AG04450 (cell line): ENCODE measurements around the gene FBXW4. TPM values are rescaled to one million over a fixed set of nuclear protein-coding genes. Genes with fewer than 3 reads are reported as not detected.

ENCODE experiments used
- CTCF ChIA-PET: fragments of 300-600, 350-600 bp; formaldehyde crosslinking; extraction: SDS; loops from one replicate; lab custom pipeline; 2022; ENCODE audit warnings: antibody characterized with exemption, inconsistent platforms; lab: Charles Lee
- POLR2A ChIA-PET: fragments of 350-600 bp; formaldehyde crosslinking; extraction: SDS; loops from one replicate; lab custom pipeline; 2021; ENCODE audit warnings: antibody characterized with exemption, inconsistent platforms; lab: Yijun Ruan, JAX
- DNase-seq: peaks from one replicate; pipeline ENCODE4 v3.0.0-alpha.2; 2011; ENCODE audit warnings: low read depth, low spot score
- H3K27ac ChIP-seq: one replicate; pipeline ENCODE4 v1.5.1; 2012; ENCODE audit warnings: low read depth, low read length, control low read depth
- H3K27me3 ChIP-seq: one replicate; pipeline ENCODE4 v1.6.0; 2012; ENCODE audit warnings: low read length; ENCODE audit not compliant: control insufficient read depth, insufficient read depth
- H3K4me3 ChIP-seq: 2 replicates; pipeline ENCODE4 v1.5.1; 2011; ENCODE audit warnings: mild to moderate bottlenecking, low read depth, low read length, control low read depth
- H3K9me3 ChIP-seq: 2 replicates; pipeline ENCODE4 v1.5.1; 2012; ENCODE audit warnings: low read length; ENCODE audit not compliant: control insufficient read depth, insufficient read depth
- polyA plus RNA-seq: library from polyadenylated mRNA; depleted of rRNA; stranded (reverse); fragments of >200 nt; gene quantifications from 2 replicates; pipeline ENCODE4 v1.2.3, GENCODE V29; 2011
- TF ChIP-seq, protein P1 (sequence below): IDR thresholded peaks from 2 replicates; pipeline ENCODE4 v1.5.1; 2011; ENCODE audit warnings: low read depth, low read length, control low read depth, inconsistent platforms

Gene FBXW4
- polyA plus RNA-seq, 1 experiment: 18.3 TPM

DNA sequence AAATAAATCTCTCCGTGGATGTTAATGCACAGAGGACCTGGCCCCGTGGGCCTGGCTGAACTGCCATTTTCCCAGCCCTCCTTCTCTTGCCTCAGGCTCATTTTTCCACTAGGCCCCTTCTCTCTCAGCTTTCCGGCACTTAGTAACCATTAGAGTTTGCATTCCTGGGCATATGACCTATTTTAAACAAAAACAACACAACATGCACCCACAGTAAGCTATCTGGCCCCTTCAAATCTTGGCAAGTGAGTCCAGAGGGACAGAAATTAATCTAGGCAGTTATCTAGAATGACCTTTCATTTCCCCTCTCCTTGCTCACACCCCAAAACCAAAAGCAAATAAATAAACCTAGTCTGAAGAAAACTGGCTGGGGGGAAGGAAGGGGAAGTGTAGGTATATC is 11.7 kb downstream of the FBXW4 start:
- Histone ChIP-seq H3K27ac (no peak overlapping the region), H3K9me3 (no peaks in the 10 kb centered on the region), H3K4me3 (no peak overlapping the region), H3K27me3 (no peaks in the 10 kb centered on the region)
- TF ChIP-seq, protein P1, sequence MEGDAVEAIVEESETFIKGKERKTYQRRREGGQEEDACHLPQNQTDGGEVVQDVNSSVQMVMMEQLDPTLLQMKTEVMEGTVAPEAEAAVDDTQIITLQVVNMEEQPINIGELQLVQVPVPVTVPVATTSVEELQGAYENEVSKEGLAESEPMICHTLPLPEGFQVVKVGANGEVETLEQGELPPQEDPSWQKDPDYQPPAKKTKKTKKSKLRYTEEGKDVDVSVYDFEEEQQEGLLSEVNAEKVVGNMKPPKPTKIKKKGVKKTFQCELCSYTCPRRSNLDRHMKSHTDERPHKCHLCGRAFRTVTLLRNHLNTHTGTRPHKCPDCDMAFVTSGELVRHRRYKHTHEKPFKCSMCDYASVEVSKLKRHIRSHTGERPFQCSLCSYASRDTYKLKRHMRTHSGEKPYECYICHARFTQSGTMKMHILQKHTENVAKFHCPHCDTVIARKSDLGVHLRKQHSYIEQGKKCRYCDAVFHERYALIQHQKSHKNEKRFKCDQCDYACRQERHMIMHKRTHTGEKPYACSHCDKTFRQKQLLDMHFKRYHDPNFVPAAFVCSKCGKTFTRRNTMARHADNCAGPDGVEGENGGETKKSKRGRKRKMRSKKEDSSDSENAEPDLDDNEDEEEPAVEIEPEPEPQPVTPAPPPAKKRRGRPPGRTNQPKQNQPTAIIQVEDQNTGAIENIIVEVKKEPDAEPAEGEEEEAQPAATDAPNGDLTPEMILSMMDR: no peak
- POLR2A ChIA-PET: no interaction called here
- no peak for DNase-seq
- CTCF ChIA-PET: interaction anchor here (0.9 kb wide), 1 partner anchor 98 kb away, joined by 4 read pairs; no protein-coding TSS in a partner anchor

DNA sequence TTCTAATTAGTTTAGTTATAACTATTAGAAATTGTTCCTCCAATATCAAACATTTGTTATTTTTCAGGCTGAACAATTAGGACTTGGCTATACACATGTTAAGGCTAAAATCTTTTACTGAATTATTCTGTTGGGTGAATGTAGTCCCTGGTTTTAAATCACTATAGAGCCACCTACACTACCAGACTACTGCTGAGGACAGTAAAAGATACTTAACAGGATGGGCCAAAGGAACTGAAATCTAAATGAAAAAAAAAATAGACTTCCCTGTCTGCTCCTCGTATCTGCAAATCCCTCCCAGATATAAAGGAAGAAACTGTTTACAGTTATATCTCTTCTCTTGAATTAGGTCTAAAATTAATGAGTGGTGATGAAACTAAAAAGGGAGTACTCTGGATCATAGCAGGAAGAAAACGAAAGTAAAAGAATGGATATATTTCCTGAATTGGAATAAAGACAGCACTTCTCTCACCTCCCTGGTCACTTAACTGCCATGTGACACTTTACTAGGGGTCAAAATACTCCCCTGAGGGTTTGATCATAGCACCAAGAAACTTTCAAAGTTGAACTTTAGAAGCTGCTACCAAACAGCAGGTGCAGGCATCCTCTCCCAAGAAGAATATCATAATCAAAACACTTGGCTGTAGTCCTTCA is 12.7 kb downstream of the FBXW4 start:
- POLR2A ChIA-PET: no interaction called here

DNA sequence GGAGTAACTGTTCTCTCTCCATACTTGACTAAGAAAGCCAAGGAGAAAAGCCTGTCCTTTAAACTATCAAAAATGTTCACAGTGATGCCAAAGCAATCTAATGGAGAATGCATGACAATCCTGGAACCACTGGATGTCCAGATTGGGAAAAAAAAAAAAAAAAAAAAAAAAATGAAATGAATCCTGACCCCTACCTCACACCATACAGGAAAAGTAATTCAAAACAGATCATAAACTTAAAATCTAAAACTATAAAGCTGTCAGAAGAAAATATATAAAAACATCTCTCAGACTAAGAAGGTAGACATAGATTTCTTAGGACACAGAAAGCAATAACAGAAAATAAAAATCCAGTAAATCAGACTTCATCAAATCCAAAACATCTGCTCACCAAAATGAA is 18.4 kb downstream of the FBXW4 start:
- no peaks in the 10 kb centered on the region for H3K27me3 ChIP-seq
- no peak overlapping the region for H3K27ac ChIP-seq
- CTCF ChIA-PET: no interaction called here
- H3K9me3 ChIP-seq: no peaks in the 10 kb centered on the region
- H3K4me3 ChIP-seq: no peak overlapping the region
- DNase-seq: no peak
- POLR2A ChIA-PET: no interaction called here
- TF ChIP-seq, protein P1: no peak

More for the DNA sequence above, 12.7 kb downstream of the FBXW4 start:
- TF ChIP-seq, protein P1: no peak
- Histone ChIP-seq H3K4me3 (peak overlapping the region; percentile 18), H3K9me3 (no peaks in the 10 kb centered on the region), H3K27ac (no peak overlapping the region), H3K27me3 (no peaks in the 10 kb centered on the region)
- CTCF ChIA-PET: interaction anchor here (0.9 kb wide), 1 partner anchor 99 kb away, joined by 4 read pairs; no protein-coding TSS in a partner anchor
- DNase-seq: no peak

DNA sequence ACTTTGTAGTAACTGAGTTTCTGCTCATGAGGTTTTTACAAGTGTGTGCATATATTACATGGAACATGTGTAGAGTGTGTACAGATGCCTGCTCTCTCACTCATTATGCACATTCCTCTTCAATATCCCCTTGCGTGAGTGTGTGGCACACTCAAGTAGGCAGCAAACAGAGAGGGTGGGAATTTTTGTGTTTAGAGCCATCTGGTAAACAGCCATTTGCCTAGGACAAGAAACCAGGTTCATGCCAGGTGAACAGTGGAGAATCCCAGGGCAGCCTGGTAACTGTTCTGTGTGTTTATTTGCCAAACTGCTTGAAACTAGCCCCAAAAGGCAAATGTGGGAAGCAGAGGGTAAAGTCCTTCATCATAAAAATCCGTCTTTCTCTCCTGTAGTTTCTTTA is 19.9 kb downstream of the FBXW4 start:
- ChIA-PET CTCF (no interaction called here), POLR2A (no interaction called here)
- Histone ChIP-seq H3K4me3 (no peak overlapping the region), H3K27ac (no peak overlapping the region), H3K27me3 (no peaks in the 10 kb centered on the region), H3K9me3 (no peaks in the 10 kb centered on the region)
- TF ChIP-seq, protein P1: no peak
- DNase-seq: no peak

DNA sequence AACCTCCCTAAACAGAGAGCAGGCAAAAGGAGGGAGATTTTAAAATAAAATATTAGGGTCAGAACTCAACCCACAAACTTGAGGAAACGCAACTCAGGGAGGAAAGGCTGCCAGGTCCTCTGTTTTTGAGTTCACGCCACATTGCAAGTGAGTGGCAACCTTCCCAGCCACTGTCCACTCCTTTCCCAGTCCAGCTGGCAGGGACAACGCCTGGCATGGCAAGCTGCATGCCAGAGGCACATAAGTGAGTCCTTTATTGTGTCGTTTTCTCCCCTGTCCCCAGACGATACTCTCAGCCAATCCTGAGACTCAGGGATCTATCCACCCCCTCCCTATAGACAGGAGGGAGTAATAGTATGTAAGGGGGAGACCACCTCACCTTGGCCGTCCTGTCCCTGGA is 22.4 kb downstream of the FBXW4 start:
- CTCF ChIA-PET: no interaction called here
- no peaks in the 10 kb centered on the region for H3K27me3 ChIP-seq
- H3K27ac ChIP-seq: no peak overlapping the region
- POLR2A ChIA-PET: no interaction called here
- TF ChIP-seq, protein P1: no peak
- H3K4me3 ChIP-seq: no peak overlapping the region
- H3K9me3 ChIP-seq: no peaks in the 10 kb centered on the region
- no peak for DNase-seq
